GM21526 (cell line): Measurements from ENCODE around the gene CSF1.

Experiments
- ATAC-seq: cut with Tn5 transposase; IDR thresholded peaks from one replicate; pipeline ENCODE4 v1.9.1; 2021; ENCODE audit warnings: moderate library complexity; ENCODE audit not compliant: unreplicated experiment, low FRiP score

CSF1 gene

GRCh38 chr1:109882288-109883245, 28.1 kb upstream of the CSF1 start:
- ATAC-seq = no peak

GRCh38 chr1:109883248-109883955, 27.2 kb upstream of the CSF1 start:
- no peak for ATAC-seq

DNA sequence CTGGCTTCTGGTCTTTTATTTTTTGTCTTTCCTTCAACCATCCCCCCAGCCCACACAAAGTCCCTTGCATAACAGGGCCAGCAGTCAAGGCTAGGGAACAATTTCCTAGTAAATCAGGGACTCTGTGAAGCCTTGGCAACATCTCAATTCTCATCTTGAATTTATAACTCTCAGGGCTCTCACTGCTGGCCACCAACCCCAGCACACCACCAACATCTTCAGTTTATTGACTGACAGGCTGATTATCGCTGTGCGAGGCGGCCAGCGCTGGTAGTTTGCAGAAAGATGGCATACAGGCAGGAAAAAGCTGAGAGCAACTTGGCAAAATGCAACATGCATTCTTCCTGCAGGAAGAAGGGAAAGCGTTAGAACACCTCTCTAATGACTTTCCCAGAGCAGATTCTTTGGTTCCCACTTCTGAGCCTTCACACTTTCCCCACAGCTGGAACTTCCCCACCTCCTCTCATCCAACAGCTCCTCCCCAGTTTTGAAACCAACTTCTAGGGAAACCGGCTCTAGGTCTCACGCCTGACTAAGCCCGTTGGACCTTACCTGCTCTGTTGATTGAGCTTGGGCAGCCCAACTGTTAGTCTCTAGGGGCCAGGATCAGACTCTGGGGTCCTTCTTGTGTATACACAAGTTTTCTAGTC, 26.3 kb upstream of the CSF1 start:
- no peak for ATAC-seq

- no peak for ATAC-seq
Measured at GRCh38 chr1:109885589-109885988, 25.1 kb upstream of the CSF1 start.

GRCh38 chr1:109886827-109887226, 23.8 kb upstream of the CSF1 start:
- ATAC-seq = no peak

GRCh38 chr1:109887271-109887670, 23.4 kb upstream of the CSF1 start:
- no peak for ATAC-seq

GRCh38 chr1:109887884-109888283, 22.8 kb upstream of the CSF1 start:
- ATAC-seq = no peak

DNA sequence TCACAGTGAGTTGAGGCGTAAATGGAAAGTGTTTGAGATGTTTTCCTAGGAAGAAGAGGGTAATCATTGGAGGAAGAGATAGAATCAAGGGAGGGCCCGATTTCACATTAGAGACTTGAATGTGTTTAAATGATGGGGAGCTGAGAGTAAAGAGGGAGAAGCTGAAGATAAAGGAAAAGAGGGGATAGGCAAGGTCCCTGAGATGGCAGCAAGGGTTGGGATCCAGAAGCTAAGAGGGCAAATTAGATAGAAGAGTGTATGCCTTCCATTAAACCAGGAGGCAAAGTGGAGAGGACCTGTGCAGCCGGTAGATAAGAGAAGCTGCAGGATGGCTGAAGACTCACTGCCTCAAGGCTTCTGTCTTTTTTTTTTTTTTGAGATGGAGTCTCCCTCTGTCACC, 21.6 kb upstream of the CSF1 start:
- ATAC-seq = no peak

DNA sequence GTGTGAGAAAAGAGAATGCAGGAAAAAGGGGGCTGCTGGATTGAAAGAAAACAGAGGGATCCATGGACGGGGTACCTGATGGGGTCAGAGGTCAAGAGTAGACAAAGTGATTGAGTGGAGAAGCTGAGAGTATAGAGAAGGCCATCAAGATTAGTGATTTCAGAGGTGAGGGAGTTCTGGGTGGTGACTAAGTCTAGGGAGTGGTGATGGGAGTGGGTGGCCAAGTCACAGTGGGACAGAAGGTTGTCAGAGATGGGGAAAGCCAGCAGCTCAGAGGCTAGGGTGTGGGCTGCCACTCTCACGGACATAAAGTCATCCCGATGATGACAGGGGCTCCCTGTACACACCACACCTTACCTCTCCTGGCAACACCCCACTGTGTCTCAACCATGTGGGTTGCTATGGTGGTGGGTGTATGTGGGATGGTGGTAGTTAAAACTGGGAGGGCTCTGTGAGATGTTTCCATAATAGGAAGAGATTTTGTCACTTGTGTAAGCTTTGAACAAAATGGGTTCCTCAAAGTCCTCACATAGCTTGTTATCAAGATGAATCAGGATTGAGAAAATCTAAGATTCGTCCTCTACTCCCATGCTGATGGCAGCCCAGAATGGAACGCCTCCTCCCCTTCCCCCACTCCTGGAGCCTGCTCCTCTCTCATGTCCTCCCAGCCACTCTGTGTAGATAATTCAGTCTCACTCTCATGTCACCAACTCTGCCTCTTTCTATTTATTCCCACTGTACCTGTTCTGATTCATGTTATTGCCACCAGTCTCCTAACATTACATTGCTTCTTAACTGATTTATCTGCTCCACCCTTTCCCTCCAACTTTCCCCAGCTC, 20.3 kb upstream of the CSF1 start:
- no peak for ATAC-seq

GRCh38 chr1:109891930-109892329, 18.7 kb upstream of the CSF1 start:
- ATAC-seq = no peak

GRCh38 chr1:109892561-109893368, 17.9 kb upstream of the CSF1 start:
- ATAC-seq = no peak

DNA sequence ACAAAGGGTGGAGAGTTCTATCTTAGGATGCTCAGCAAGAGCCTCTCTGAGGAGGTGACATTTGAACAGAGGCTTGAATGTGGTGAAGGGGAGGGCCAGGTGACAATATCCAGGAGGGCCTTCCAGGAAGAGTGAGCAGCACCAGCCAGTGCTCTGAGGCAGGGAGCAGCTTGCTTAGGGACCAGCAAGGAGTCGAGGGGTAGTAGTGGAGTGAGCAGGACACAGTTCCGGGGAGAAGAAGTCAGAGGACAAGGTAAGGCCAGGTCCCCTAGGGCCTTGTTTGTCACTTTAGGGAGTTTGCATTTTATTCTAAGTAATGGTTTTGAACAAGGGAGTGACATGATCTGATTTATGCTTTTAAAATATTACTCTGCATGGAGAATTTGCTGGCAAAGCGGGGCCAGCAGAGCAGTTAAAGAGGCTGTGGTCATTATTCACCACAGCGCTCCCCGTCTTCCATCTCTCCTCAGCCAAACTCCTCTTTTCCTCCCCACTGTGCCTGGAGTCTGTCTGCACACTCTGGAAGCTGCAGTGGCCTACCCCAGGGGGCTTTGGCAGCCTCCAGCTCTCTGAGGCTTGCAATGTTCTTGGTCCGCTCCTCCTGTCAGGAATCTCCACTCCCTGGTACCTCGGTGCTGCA, 17.0 kb upstream of the CSF1 start:
- ATAC-seq = no peak

GRCh38 chr1:109894823-109895719, 15.6 kb upstream of the CSF1 start:
- ATAC-seq = no peak

DNA sequence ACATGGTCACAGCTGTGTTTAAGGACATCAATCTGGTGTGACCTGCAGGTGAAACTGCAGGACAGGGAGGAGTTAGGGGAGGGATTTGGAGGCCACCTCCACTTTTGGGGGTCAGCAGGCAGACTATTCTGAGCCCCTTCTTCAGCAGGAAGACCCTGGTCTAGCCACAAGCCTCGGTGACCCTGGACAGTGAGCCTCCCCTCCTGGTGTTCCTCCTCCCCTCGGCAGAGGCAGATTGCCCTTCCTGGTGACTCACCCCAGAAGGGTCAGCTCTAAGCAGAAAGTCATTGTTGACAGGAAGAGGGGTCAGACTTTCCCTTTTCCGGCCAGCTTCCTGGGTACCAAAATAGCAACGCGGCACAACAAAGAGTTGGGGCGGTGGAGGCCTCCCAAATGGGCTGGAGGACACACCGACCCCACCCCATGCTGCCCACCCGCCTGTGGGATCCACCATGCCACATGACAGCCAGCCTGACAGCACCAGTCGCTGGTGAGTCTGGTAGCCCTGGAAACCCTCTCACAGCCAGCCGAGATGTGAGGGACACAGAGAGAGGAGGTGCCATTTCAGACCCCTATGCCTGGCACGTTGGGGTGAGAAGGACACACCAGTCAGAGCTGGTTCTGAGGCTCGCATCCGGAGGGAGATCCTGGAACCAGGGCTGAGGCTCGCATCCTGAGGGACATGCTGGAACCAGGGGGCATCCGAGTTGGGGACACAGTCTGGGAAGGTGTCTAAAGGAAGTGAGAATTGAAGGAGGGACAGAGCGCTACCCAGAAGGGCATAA, 14.7 kb upstream of the CSF1 start:
- ATAC-seq = no peak

- no peak for ATAC-seq
Measured at GRCh38 chr1:109896681-109897080, 14.0 kb upstream of the CSF1 start.

DNA sequence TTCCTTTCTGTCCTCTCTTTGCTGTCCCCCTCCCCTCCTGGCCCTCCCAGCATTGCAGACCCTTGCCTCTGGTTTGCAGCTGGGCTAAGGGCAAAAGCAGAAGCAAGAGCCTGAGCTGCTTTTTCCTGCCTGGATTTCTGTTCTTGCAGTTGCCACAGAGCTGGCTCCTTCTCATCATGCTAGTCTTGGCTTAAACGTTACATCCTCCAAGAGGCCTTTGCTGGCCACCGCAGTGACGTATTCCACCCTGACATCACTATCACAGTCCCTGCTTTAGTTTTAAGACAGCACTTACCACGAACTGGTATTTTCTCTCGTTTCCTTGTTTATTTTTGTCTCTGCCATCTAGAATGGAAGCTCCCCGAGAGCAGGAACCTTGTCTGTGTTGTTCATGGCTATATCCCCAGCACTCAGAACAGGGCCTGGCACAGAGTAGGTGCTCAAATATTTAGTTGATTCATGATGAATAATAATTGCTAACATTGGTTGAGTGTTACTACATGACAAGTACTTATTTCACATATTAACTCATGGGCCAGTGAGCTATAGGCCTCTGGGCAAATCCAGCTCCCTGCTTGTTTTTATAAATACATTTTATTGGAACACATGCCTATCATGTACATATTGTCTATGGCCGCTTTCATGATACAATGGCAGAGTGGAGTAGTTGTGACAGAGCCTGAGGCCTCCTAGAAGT, 13.2 kb upstream of the CSF1 start:
- no peak for ATAC-seq

- no peak for ATAC-seq
Measured at GRCh38 chr1:109898842-109899241, 11.8 kb upstream of the CSF1 start.
